ENCODE data around the gene CYP2F1.
"Not testable (repeated sequence)": the region's sequence is repeated elsewhere in the genome, so short reads cannot be mapped to it uniquely, and the experiment has no call there.

DNA sequence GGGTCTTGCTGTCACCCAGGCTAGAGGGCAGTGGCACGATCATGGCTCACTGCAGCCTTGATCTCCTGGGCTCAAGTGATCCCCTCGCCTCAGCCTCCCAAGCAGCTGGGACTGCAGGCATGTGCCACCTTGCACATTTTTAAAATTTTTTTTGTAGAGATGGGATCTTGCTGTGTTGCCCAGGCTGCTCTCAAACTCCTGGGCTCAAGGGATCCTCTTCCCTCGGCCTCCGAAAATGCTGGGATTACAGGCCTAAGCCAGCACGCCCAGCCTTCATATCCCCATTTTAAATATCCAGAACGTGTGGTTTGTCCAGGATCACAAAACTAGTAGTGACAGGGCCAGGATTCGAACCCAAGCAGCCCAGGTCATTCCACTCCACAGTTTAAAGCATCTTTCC is 13.1 kb downstream of the CYP2F1 start:
- TF ChIP-seq, protein P1, sequence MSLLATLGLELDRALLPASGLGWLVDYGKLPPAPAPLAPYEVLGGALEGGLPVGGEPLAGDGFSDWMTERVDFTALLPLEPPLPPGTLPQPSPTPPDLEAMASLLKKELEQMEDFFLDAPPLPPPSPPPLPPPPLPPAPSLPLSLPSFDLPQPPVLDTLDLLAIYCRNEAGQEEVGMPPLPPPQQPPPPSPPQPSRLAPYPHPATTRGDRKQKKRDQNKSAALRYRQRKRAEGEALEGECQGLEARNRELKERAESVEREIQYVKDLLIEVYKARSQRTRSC (CRISPR knock-in tag; IDR thresholded peaks at IDR 0.05; ENCODE audit: low read depth), result not testable (repeated sequence)
- TF ChIP-seq MBD4 (IDR thresholded peaks at IDR 0.05; ENCODE audit: borderline replicate concordance, low read length), result not testable (repeated sequence)

Measured in HepG2 (cell line).